GM19372 (cell line): ENCODE results near the gene ADGRL1.

Experiments used
- ATAC-seq: cut with Tn5 transposase; IDR thresholded peaks from one replicate; pipeline ENCODE4 v1.9.1; 2021; ENCODE audit warnings: mild to moderate bottlenecking, low read depth, moderate library complexity; ENCODE audit not compliant: unreplicated experiment

The ADGRL1 gene

GRCh38 chr19:14116525-14116917, 89.4 kb downstream of the ADGRL1 start:
- ATAC-seq = no peak

DNA sequence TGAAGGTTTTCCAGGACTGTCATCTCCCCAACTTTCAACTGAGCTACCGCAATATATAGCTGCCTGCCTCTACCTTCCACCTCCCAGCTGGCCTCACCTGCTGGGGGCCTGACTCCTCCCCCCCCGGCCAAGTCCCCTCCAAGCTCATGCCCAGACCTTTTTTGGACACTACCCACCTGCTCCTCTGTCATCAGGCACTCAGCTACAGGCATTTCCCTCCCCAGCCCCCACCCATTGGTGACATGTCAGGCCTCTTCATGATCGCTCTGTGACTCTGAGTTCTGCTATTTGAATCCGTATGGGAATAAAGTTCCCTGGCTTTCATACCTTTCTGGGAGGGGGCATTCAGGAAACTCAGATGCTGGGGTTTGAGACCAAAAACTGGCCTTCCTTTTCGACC, 90.2 kb downstream of the ADGRL1 start:
- ATAC-seq = no peak

DNA sequence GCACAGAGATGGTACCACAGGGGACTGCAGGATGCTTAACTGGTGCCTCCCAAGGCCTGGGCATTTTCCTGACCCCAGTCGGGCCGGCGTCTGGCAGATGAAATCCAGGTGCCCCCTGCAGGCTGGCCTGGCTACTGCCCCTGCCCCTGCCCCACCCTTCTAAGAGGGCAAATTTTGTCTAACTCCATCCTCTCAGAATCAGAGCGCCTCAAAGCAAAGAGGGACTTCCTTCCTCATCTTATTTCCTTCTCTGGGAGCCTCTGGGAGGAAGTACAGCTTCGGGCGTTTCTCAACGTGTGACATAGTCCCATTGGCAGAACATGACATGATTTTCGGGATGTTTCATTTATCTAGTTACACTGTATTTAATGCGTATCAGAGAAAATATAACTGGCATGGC, 91.1 kb downstream of the ADGRL1 start:
- no peak for ATAC-seq

DNA sequence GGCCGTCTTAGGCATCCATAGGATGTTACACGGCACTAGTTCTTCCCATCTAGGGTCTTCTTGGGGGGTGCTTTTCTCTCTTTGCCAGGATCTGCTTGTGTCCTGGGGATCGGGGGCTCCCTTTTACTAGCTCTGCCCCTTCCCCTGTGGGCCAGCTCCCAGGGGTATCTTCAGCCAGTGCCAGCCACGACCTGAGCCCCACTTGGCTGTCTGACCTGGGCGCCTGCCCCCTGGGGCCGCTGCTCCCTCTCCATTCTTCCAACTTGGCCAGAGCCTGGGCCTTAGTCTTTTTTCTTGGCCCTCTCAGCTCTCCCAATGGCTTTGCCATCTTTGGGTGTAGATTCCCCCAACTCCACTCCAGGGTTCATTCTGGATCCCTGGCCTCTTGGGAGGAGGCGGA, 91.5 kb downstream of the ADGRL1 start:
- ATAC-seq = no peak

GRCh38 chr19:14113762-14114414, 92.1 kb downstream of the ADGRL1 start:
- ATAC-seq = no peak

DNA sequence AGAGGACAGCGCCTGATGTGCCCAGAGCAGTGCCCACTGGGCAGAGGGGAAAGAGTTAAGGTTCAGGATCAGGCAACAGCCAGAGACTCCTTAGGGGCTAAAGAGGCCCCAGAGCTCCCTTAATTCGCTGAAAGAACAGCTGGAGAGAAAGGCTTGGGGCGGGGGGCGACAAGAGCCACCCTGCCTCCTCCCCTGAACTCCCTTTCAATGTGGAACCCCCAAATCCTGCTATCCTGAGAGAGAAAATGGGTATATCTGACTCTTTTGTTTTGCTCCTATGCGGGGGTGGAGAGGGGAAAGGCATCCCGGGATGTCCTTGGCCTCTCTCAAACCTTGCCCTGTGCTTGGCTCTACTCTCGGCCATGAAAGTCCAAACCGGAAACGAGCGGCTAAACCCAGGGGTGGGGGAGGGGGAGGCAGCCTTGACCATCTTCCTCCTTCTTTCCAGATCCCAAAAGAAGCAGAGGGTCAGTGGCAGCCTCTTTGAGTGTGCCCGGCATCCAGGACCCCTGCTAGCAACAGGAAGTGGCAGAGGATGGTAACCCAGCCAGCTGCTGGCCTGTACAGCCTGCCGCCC, 93.1 kb downstream of the ADGRL1 start:
- no peak for ATAC-seq

- ATAC-seq = no peak
Observed at GRCh38 chr19:14112051-14112808, 93.7 kb downstream of the ADGRL1 start.

DNA sequence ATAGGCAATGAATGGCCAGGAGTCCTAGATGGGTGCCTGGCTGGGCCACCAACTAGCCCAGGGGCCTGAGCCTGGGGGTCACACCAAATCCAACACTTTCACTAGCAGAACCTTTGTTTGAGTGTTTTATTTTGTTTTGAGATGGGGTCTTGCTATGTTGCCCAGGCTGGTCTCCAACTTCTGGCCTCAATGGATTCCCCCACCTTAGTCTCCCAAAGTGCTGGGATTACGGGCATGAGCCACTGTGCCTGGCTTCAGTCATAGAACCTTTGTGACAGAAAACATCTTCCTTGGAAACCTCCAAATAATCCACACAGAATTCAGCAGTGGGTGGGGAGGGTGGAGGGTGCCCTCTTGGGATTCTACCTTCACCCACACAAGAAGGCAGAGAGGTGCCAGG, 94.5 kb downstream of the ADGRL1 start:
- no peak for ATAC-seq

DNA sequence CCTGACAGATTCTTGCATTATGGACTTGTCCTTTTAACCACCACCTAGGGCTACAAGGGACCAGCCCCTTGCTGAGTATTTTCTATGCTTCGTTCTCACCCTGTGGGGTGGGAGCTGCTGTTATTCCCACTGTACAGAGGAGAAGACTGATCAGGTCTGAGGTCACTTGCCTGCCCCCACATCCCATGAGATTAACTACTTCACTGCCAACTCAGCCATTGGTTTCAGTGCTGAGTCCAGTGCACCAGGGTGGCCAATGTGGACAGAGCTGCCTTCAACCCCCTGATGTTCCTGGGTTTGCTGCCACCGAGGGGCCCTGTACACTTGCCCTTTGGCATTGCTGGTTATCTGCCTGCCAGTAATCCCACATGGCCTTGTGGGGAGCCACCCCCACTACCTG, 95.3 kb downstream of the ADGRL1 start:
- no peak for ATAC-seq

GRCh38 chr19:14107581-14108461, 98.1 kb downstream of the ADGRL1 start:
- no peak for ATAC-seq

- no peak for ATAC-seq
Observed at GRCh38 chr19:14106840-14107239, 99.1 kb downstream of the ADGRL1 start.

GRCh38 chr19:14105680-14106079, 100.3 kb downstream of the ADGRL1 start:
- ATAC-seq = no peak

- no peak for ATAC-seq
Observed at GRCh38 chr19:14103310-14103709, 102.7 kb downstream of the ADGRL1 start.

GRCh38 chr19:14102756-14103155, 103.2 kb downstream of the ADGRL1 start:
- ATAC-seq = no peak

GRCh38 chr19:14102102-14102696, 103.8 kb downstream of the ADGRL1 start:
- ATAC-seq = no peak

DNA sequence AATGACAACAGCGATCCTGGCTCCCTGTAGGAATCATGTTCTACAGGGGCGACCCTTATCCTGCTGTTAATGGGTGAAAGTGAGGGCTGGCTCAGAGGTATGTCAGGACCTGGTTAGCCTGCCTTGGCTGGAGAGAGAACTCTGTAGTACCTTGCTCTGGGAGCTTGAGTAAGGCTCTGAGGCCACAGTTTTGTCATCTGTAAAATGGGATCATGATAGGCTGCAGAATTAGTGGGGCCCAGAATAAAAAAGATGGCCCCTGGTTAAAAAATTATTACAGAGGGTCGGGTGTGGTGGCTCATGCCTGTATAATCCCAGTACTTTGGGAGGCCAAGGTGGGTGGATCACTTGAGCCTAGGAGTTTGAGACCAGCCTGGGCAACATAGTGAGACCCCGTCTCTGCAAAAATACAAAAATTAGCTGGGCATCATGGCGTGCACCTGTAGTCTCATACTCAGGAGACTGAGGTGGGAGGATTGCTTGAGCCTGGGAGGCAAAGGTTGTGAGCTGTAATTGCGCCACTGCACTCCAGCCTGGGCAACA, 104.9 kb downstream of the ADGRL1 start:
- no peak for ATAC-seq
